Measurements from ENCODE around the gene FAM184A. TPM values are rescaled to one million over a fixed set of nuclear protein-coding genes. Genes with fewer than 3 reads are reported as not detected.

Gene FAM184A
- total and polyA plus RNA-seq, 2 experiments from 2014 or later, result 0.25 TPM; not detected in 1

DNA sequence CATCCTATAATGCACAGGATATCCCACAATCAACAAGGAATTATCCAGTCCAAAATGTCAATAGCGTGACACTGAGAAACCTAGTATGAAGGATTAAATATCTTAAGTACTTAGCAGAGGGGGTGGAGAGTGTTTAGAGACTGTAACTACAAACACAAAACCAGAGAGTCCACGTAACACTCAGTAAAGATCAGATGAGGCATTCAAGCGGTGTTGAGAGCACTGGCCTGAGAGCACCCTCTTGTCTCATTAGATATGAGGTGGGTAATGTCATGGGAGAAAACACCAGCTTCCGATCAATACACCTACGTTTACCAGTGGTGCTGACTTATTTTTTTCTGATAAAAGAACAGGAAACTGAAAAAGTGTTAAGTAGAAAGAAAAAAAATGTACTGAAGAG is 2.3 kb downstream of the FAM184A start:
- 73 to 77% methylated on average over 5 of the region's 5 CpGs for WGBS, 2 experiments (ENCODE audit: low coverage in 1 of 2, low lambda C conversion rate in 2 of 2, missing lambda C conversion rate in 2 of 2)
- no peak overlapping the region for H3K27ac ChIP-seq
- DNase-seq, result no peak
- no peaks in the 10 kb centered on the region for H4K20me1 ChIP-seq (ENCODE audit: insufficient read depth)
- peaks cover 6% of the 10 kb centered on the region; the same call in 1 of the 2 replicates for H3F3A ChIP-seq (ENCODE audit: insufficient read depth)
- H3K4me3 ChIP-seq, result no peak overlapping the region
- no peaks in the 10 kb centered on the region for H3K36me3 ChIP-seq (ENCODE audit: low read depth)
- H3K9me3 ChIP-seq (ENCODE audit: low read depth), result no peaks in the 10 kb centered on the region
- TF ChIP-seq EZH2 (IDR thresholded peaks at IDR 0.05; ENCODE audit: insufficient read depth, poor library complexity, severe bottlenecking) (no peak), EZH2phosphoT487 (IDR thresholded peaks at IDR 0.05; ENCODE audit: insufficient read depth, low read depth) (no peak)
- no peak overlapping the region for H3K9ac ChIP-seq
- H2AFZ ChIP-seq, result no peak overlapping the region
- H3K79me2 ChIP-seq (ENCODE audit: insufficient read depth), result no peaks in the 10 kb centered on the region
- H3K4me1 ChIP-seq (ENCODE audit: insufficient read depth), result 0 out of 2 replicates have a peak, but pooled peaks cover 5% of the 10 kb centered on the region
- H3K9me2 ChIP-seq (ENCODE audit: insufficient read depth), result no peaks in the 10 kb centered on the region
- H3K27me3 ChIP-seq (replicated peaks; ENCODE audit: insufficient read depth), result peaks cover 54% of the 10 kb centered on the region
- in situ Hi-C loops (cut with MboI), result no loop called here
- no peak overlapping the region for H3K4me2 ChIP-seq (ENCODE audit: unreplicated experiment)

GRCh38 chr6:119075200-119075981 is 3.1 kb downstream of the FAM184A start:
- Histone ChIP-seq H2AFZ (no peak overlapping the region), H3K79me2 (ENCODE audit: insufficient read depth) (no peaks in the 10 kb centered on the region), H3K9me3 (ENCODE audit: low read depth) (no peaks in the 10 kb centered on the region), H3K9ac (no peak overlapping the region), H3K4me1 (ENCODE audit: insufficient read depth) (0 out of 2 replicates have a peak, but pooled peaks cover 5% of the 10 kb centered on the region), H3K36me3 (ENCODE audit: low read depth) (no peaks in the 10 kb centered on the region), H3K27me3 (replicated peaks; ENCODE audit: insufficient read depth) (peaks cover 54% of the 10 kb centered on the region), H3K9me2 (ENCODE audit: insufficient read depth) (no peaks in the 10 kb centered on the region), H3K27ac (no peak overlapping the region), H4K20me1 (ENCODE audit: insufficient read depth) (no peaks in the 10 kb centered on the region), H3F3A (ENCODE audit: insufficient read depth) (peaks cover 6% of the 10 kb centered on the region; the same call in 1 of the 2 replicates), H3K4me3 (no peak overlapping the region), H3K4me2 (ENCODE audit: unreplicated experiment) (no peak overlapping the region)
- TF ChIP-seq EZH2phosphoT487 (IDR thresholded peaks at IDR 0.05; ENCODE audit: insufficient read depth, low read depth) (no peak), EZH2 (IDR thresholded peaks at IDR 0.05; ENCODE audit: insufficient read depth, poor library complexity, severe bottlenecking) (no peak)
- no peak for DNase-seq
- in situ Hi-C loops (cut with MboI), result no loop called here
- WGBS, 2 experiments (ENCODE audit: low coverage in 1 of 2, low lambda C conversion rate in 2 of 2, missing lambda C conversion rate in 2 of 2), result 93 to 96% methylated on average over 2 of the region's 2 CpGs

- no peaks in the 10 kb centered on the region for H3K9me2 ChIP-seq (ENCODE audit: insufficient read depth)
- peaks cover 40% of the 10 kb centered on the region for H3K27me3 ChIP-seq (replicated peaks; ENCODE audit: insufficient read depth)
- no peak overlapping the region for H3K4me2 ChIP-seq (ENCODE audit: unreplicated experiment)
- DNase-seq, result no peak
- no peaks in the 10 kb centered on the region for H3K4me1 ChIP-seq (ENCODE audit: insufficient read depth)
- no peak overlapping the region for H3K4me3 ChIP-seq
- H3K36me3 ChIP-seq (ENCODE audit: low read depth), result no peaks in the 10 kb centered on the region
- no peak overlapping the region for H2AFZ ChIP-seq
- peaks cover 6% of the 10 kb centered on the region; the same call in 1 of the 2 replicates for H3F3A ChIP-seq (ENCODE audit: insufficient read depth)
- no peak overlapping the region for H3K9ac ChIP-seq
- H3K27ac ChIP-seq, result no peak overlapping the region
- TF ChIP-seq EZH2phosphoT487 (IDR thresholded peaks at IDR 0.05; ENCODE audit: insufficient read depth, low read depth) (no peak), EZH2 (IDR thresholded peaks at IDR 0.05; ENCODE audit: insufficient read depth, poor library complexity, severe bottlenecking) (no peak)
- WGBS, 2 experiments (ENCODE audit: low coverage in 1 of 2, low lambda C conversion rate in 2 of 2, missing lambda C conversion rate in 2 of 2), result 63 to 70% methylated on average over 4 of the region's 4 CpGs
- H3K79me2 ChIP-seq (ENCODE audit: insufficient read depth), result no peaks in the 10 kb centered on the region
- no peaks in the 10 kb centered on the region for H4K20me1 ChIP-seq (ENCODE audit: insufficient read depth)
- no peaks in the 10 kb centered on the region for H3K9me3 ChIP-seq (ENCODE audit: low read depth)
- in situ Hi-C loops (cut with MboI), result no loop called here
Observed at GRCh38 chr6:119073307-119074051, 5.0 kb downstream of the FAM184A start.

- no peak overlapping the region for H3K27ac ChIP-seq
Observed at GRCh38 chr6:119071576-119071975, 6.9 kb downstream of the FAM184A start.

More at GRCh38 chr6:119071576-119071975, 6.9 kb downstream of the FAM184A start:
- Histone ChIP-seq H4K20me1 (ENCODE audit: insufficient read depth) (no peaks in the 10 kb centered on the region), H2AFZ (no peak overlapping the region), H3K4me2 (ENCODE audit: unreplicated experiment) (no peak overlapping the region), H3F3A (ENCODE audit: insufficient read depth) (no peaks in the 10 kb centered on the region), H3K79me2 (ENCODE audit: insufficient read depth) (no peaks in the 10 kb centered on the region), H3K4me3 (no peak overlapping the region), H3K9me2 (ENCODE audit: insufficient read depth) (no peaks in the 10 kb centered on the region), H3K9ac (no peak overlapping the region), H3K36me3 (ENCODE audit: low read depth) (no peaks in the 10 kb centered on the region), H3K4me1 (ENCODE audit: insufficient read depth) (no peaks in the 10 kb centered on the region), H3K27me3 (replicated peaks; ENCODE audit: insufficient read depth) (peaks cover 26% of the 10 kb centered on the region), H3K9me3 (ENCODE audit: low read depth) (no peaks in the 10 kb centered on the region)
- no peak for DNase-seq
- TF ChIP-seq EZH2 (IDR thresholded peaks at IDR 0.05; ENCODE audit: insufficient read depth, poor library complexity, severe bottlenecking), result no peak
- WGBS, 2 experiments (ENCODE audit: low coverage in 1 of 2, low lambda C conversion rate in 2 of 2, missing lambda C conversion rate in 2 of 2), result 69 to 80% methylated on average over 2 of the region's 2 CpGs
- in situ Hi-C loops (cut with MboI), result no loop called here

All from GM23248 (cell line).